ENCODE measurements around the gene USP28.
"Not testable (repeated sequence)": the region's sequence is repeated elsewhere in the genome, so short reads cannot be mapped to it uniquely, and the experiment has no call there.

USP28 gene

GRCh38 chr11:113773416-113774173 is 101.8 kb downstream of the USP28 start, which contains the start of gene ZW10:
Gene ZW10 (minus strand): TSS chr11:113773692. CDS start chr11:113773666, 26 bp downstream.
- DNase-seq (ENCODE audit: low read depth in 2 of 2): peak; percentile 89 to 90

- no peak for DNase-seq (ENCODE audit: low read depth in 2 of 2)
These were observed 102.3 kb downstream of the USP28 start for GRCh38 chr11:113773092-113773415.

GRCh38 chr11:113771964-113772363 is 103.4 kb downstream of the USP28 start:
- no peak for DNase-seq (ENCODE audit: low read depth in 2 of 2)

GRCh38 chr11:113764527-113765219 is 110.7 kb downstream of the USP28 start:
- DNase-seq (ENCODE audit: low read depth in 2 of 2): no peak

- DNase-seq (ENCODE audit: low read depth in 2 of 2): not testable (repeated sequence)
These were observed 112.3 kb downstream of the USP28 start for GRCh38 chr11:113763040-113763439.

GRCh38 chr11:113760241-113760640 is 115.1 kb downstream of the USP28 start:
- DNase-seq (ENCODE audit: low read depth in 2 of 2): no peak

GRCh38 chr11:113752932-113753331 is 122.4 kb downstream of the USP28 start:
- no peak for DNase-seq (ENCODE audit: low read depth in 2 of 2)

All from stimulated activated CD8-positive, alpha-beta memory T cell treated with anti-CD3 and anti-CD28 coated beads, Interleukin-15, amount 100 ng/mL, for 48 hours (primary cell).